CD4-positive, alpha-beta T cell (primary cell): ENCODE data around the gene PRDM8. TPM values are rescaled to one million over a fixed set of nuclear protein-coding genes. Genes with fewer than 3 reads are reported as not detected.
A peak's percentile ranks its signal among the peaks of the same experiment; 100 is the strongest.
"Not testable (repeated sequence)": the region's sequence is repeated elsewhere in the genome, so short reads cannot be mapped to it uniquely, and the experiment has no call there.

Experiments
- ATAC-seq: fragments of 200-7000 bp; cut with Tn5 transposase; one replicate; pipeline ENCODE4 v1.10.0; 2022; ENCODE audit warnings: mild to moderate bottlenecking; ENCODE audit not compliant: poor library complexity
- CTCF ChIA-PET: fragments of 350-600 bp; sonication (Branson Sonifier 250); formaldehyde crosslinking; loops from one replicate; lab custom pipeline; 2021; ENCODE audit warnings: antibody characterized with exemption, inconsistent platforms; lab: Charles Lee
- POLR2A ChIA-PET: fragments of 350-600 bp; sonication (Branson Sonifier 250); formaldehyde crosslinking; loops from one replicate; lab custom pipeline; 2021; ENCODE audit warnings: antibody characterized with exemption, inconsistent platforms; lab: Charles Lee
- DNase-seq, 14 experiments: peaks; one replicate each; pipeline ENCODE4 v3.0.0-alpha.2; 2013 to 2020; ENCODE audit warnings: mixed read lengths in 2 of 14
- H3K27ac ChIP-seq, 2 donors: one replicate each; pipeline versions ENCODE4 v1.5.1 to v1.7.0; 2013; ENCODE audit warnings: low read length in 2 of 2, low read depth in 1 of 2, mild to moderate bottlenecking in 1 of 2
- H3K27me3 ChIP-seq, 2 experiments: 1 replicate in 1 of 2; 2 replicates in 1 of 2; pipeline versions ENCODE4 v1.6.1 to v1.7.0; 2013; ENCODE audit warnings: low read length in 2 of 2, control low read depth in 1 of 2, mild to moderate bottlenecking in 1 of 2, moderate library complexity in 1 of 2; ENCODE audit not compliant: insufficient read depth in 2 of 2, control insufficient read depth in 1 of 2
- H3K36me3 ChIP-seq: one replicate; pipeline ENCODE4 v1.6.1; 2013; ENCODE audit warnings: low read length, control low read depth; ENCODE audit not compliant: insufficient read depth
- H3K4me1 ChIP-seq: one replicate; pipeline ENCODE4 v1.6.1; 2013; ENCODE audit warnings: low read length, control low read depth; ENCODE audit not compliant: insufficient read depth
- H3K4me3 ChIP-seq: one replicate; pipeline ENCODE4 v1.5.1; 2013; ENCODE audit warnings: mild to moderate bottlenecking, low read length, moderate library complexity
- H3K9me3 ChIP-seq, 2 experiments: 1 replicate in 1 of 2; 2 replicates in 1 of 2; pipeline versions ENCODE4 v1.6.1 to v1.7.0; 2013; ENCODE audit warnings: low read length in 2 of 2, mild to moderate bottlenecking in 2 of 2, control low read depth in 1 of 2, moderate library complexity in 1 of 2; ENCODE audit not compliant: control insufficient read depth in 1 of 2, insufficient read depth in 1 of 2
- H3K27ac Mint-ChIP-seq: one replicate; pipeline ENCODE4 v1.8.0; 2020; ENCODE audit warnings: mixed read lengths
- H3K27me3 Mint-ChIP-seq: one replicate; pipeline ENCODE4 v1.8.0; 2021; ENCODE audit warnings: mixed read lengths
- H3K36me3 Mint-ChIP-seq: one replicate; pipeline ENCODE4 v1.8.0; 2021; ENCODE audit warnings: low read depth, mixed read lengths
- H3K4me1 Mint-ChIP-seq: one replicate; pipeline ENCODE4 v1.8.0; 2021; ENCODE audit warnings: low read depth, mixed read lengths
- H3K4me3 Mint-ChIP-seq: one replicate; pipeline ENCODE4 v1.8.0; 2020; ENCODE audit warnings: mild to moderate bottlenecking, mixed read lengths
- H3K9me3 Mint-ChIP-seq: one replicate; pipeline ENCODE4 v1.8.0; 2020; ENCODE audit warnings: mixed read lengths
- CTCF ChIP-seq: fragments of 200-600 bp; IDR thresholded peaks from one replicate; pipeline ENCODE4 v1.8.0; 2022; ENCODE audit warnings: antibody characterized with exemption, mild to moderate bottlenecking
- intact Hi-C, 2 experiments: fragments of 100-400 bp; cut with DNase I in 1 of 2; cut with micrococcal nuclease in 1 of 2; formaldehyde crosslinking; loops; one replicate each; pipeline versions ENCODE4 v1.15.1 to v1.9.0; 2023 to 2025; cut with DNase I, micrococcal nuclease
- total RNA-seq, 174 experiments: library from RNA in 2 of 174; stranded (reverse) in 2 of 174; gene quantifications; one replicate each; pipeline ENCODE4 v1.2.3 and lab custom pipeline; 2021 to 2026

Gene PRDM8
- total RNA-seq, 2 experiments from 2014 or later, result 4.2 to 5.1 TPM

- peak overlapping the region; percentile 71 for H3K4me3 Mint-ChIP-seq
- H3K9me3 Mint-ChIP-seq, result no peaks in the 10 kb centered on the region
- peak in 3 of 14 experiments; percentile 46 to 74 (median 48) for DNase-seq
- Histone ChIP-seq H3K27ac (peak overlapping the region; percentile 62 to 89), H3K36me3 (no peaks in the 10 kb centered on the region), H3K4me3 (peak overlapping the region; percentile 24), H3K4me1 (peaks cover 54% of the 10 kb centered on the region), H3K27me3 (no peaks in the 10 kb centered on the region), H3K9me3 (peaks cover 0 to 2% of the 10 kb centered on the region in 2 experiments)
- ATAC-seq, result peak; percentile 45
- H3K27ac Mint-ChIP-seq, result peak overlapping the region; percentile 96
- peaks cover 65% of the 10 kb centered on the region for H3K4me1 Mint-ChIP-seq
- CTCF ChIA-PET, result interaction anchor here (0.7 to 4.0 kb wide), 6 partner anchors 8 to 81 kb away, joined by 3 to 28 read pairs (median 10); no protein-coding TSS in a partner anchor
- no peaks in the 10 kb centered on the region for H3K36me3 Mint-ChIP-seq
- TF ChIP-seq CTCF, result no peak
- intact Hi-C loops, result loop anchor here in 1 of 2 experiments (2.0 kb wide), 2 partner anchors 33 to 99 kb away; partner anchors contain the start of gene ANTXR2
- POLR2A ChIA-PET, result interaction anchor here (0.7 to 4.7 kb wide), 10 partner anchors 11 to 99 kb away, joined by 3 to 111 read pairs (median 19); partner anchors contain the start of gene ANTXR2
- no peaks in the 10 kb centered on the region for H3K27me3 Mint-ChIP-seq
Measured at GRCh38 chr4:80172203-80172602, 25.1 kb upstream of the PRDM8 start.

- Mint-ChIP-seq H3K36me3 (no peaks in the 10 kb centered on the region), H3K4me3 (peak overlapping the region; percentile 71), H3K4me1 (peaks cover 65% of the 10 kb centered on the region), H3K27ac (peak overlapping the region; percentile 96), H3K27me3 (no peaks in the 10 kb centered on the region), H3K9me3 (no peaks in the 10 kb centered on the region)
- DNase-seq, result peak in 12 of 14 experiments; percentile 23 to 89 (median 52)
- ChIA-PET POLR2A (interaction anchor here (0.5 to 4.7 kb wide), 7 partner anchors 10 to 101 kb away, joined by 3 to 111 read pairs (median 22); partner anchors contain the start of gene ANTXR2), CTCF (interaction anchor here (1.9 to 4.0 kb wide), 4 partner anchors 10 to 48 kb away, joined by 5 to 28 read pairs (median 18); no protein-coding TSS in a partner anchor)
- H3K27me3 ChIP-seq, result no peaks in the 10 kb centered on the region
- peak; percentile 96 for ATAC-seq
- TF ChIP-seq CTCF, result no peak
- H3K4me1 ChIP-seq, result peaks cover 54% of the 10 kb centered on the region
- intact Hi-C loops, result loop anchor here in 1 of 2 experiments (1.0 to 2.0 kb wide), 4 partner anchors 11 to 101 kb away; partner anchors contain the start of gene ANTXR2
- peaks cover 3 to 5% of the 10 kb centered on the region in 2 experiments for H3K9me3 ChIP-seq
- no peaks in the 10 kb centered on the region for H3K36me3 ChIP-seq
- H3K27ac ChIP-seq, result peak overlapping the region; percentile 62 to 89
- no peak overlapping the region for H3K4me3 ChIP-seq
Measured at GRCh38 chr4:80173401-80173800, 23.9 kb upstream of the PRDM8 start.

- Mint-ChIP-seq H3K9me3 (no peaks in the 10 kb centered on the region), H3K4me1 (peaks cover 63% of the 10 kb centered on the region), H3K27ac (peak overlapping the region; percentile 96), H3K36me3 (no peaks in the 10 kb centered on the region), H3K4me3 (peak overlapping the region; percentile 13), H3K27me3 (no peaks in the 10 kb centered on the region)
- no peak overlapping the region for H3K4me3 ChIP-seq
- ChIA-PET POLR2A (interaction anchor here (1.2 to 4.7 kb wide), 7 partner anchors 10 to 101 kb away, joined by 3 to 111 read pairs (median 22); partner anchors contain the start of gene ANTXR2), CTCF (interaction anchor here (1.9 to 4.0 kb wide), 4 partner anchors 10 to 48 kb away, joined by 5 to 28 read pairs (median 18); no protein-coding TSS in a partner anchor)
- H3K9me3 ChIP-seq, result peaks cover 5 to 6% of the 10 kb centered on the region in 2 experiments
- no peak for TF ChIP-seq CTCF
- intact Hi-C loops, result loop anchor here in 1 of 2 experiments (1.0 to 2.0 kb wide), 4 partner anchors 10 to 101 kb away; partner anchors contain the start of gene ANTXR2
- DNase-seq (peak in 2 of 14 experiments; percentile 22 to 23), ATAC-seq (peak; percentile 10)
- no peaks in the 10 kb centered on the region for H3K36me3 ChIP-seq
- H3K27me3 ChIP-seq, result no peaks in the 10 kb centered on the region
- peak overlapping the region; percentile 59 to 62 for H3K27ac ChIP-seq
- peaks cover 54% of the 10 kb centered on the region for H3K4me1 ChIP-seq
Measured at GRCh38 chr4:80173841-80174240, 23.5 kb upstream of the PRDM8 start.

GRCh38 chr4:80177793-80178192, 19.5 kb upstream of the PRDM8 start:
- ATAC-seq, H3K9me3 Mint-ChIP-seq: not testable (repeated sequence)

More at GRCh38 chr4:80177793-80178192, 19.5 kb upstream of the PRDM8 start:
- H3K36me3 ChIP-seq, H3K27ac Mint-ChIP-seq, POLR2A ChIA-PET, H3K27me3 ChIP-seq, H3K27ac ChIP-seq, H3K4me3 ChIP-seq, H3K4me3 Mint-ChIP-seq, H3K27me3 Mint-ChIP-seq, intact Hi-C loops, DNase-seq: not testable (repeated sequence)
- Histone ChIP-seq H3K9me3 (peaks cover 5 to 13% of the 10 kb centered on the region in 2 experiments), H3K4me1 (peaks cover 37% of the 10 kb centered on the region)
- Mint-ChIP-seq H3K4me1 (peaks cover 55% of the 10 kb centered on the region), H3K36me3 (peaks cover 12% of the 10 kb centered on the region)
- CTCF ChIA-PET, result interaction anchor here (0.5 kb wide), 1 partner anchor 242 kb away, joined by 3 read pairs; no protein-coding TSS in a partner anchor
